ENCODE data around the gene TMEM175.

Gene TMEM175

DNA sequence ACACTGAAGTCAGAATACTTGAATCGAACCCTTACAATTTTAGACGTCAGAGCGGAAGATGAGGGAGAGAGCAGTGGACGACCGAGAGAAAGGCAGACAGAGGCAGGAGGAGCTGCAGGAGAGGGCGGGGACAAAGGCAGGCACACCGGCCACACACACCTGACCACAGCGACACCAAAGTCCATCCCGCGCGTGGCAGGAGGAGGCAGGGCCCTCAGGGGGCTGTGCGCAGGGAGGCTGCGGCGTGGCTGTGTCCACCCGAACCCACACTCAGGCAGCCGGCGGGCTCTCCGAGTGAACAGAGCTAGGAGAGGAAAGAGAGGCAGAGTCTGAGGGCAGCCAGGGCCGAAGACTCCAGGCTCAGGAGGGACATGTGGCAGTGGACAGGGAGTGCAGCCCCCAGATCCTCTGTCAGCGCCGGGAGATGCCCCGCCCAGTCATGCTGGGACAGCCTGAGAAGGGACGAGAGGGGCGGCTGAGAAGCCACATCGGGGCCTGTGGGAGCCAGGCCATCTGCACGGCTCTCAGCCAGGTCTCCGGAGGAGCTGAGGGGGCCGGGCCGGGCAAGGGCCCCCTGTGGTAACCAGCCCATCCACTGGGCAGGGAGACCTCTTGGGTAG is 20.3 kb upstream of the TMEM175 start:
- TF ChIP-seq ARNTL (CRISPR knock-in tag; IDR thresholded peaks at IDR 0.05; ENCODE audit: borderline replicate concordance, low read depth), result no peak
- no peak for TF ChIP-seq TCF4 (CRISPR knock-in tag; IDR thresholded peaks at IDR 0.05; ENCODE audit: borderline replicate concordance)
- no peak for TF ChIP-seq ESRRG (CRISPR knock-in tag; IDR thresholded peaks at IDR 0.05)
- no peak for TF ChIP-seq GLIS3 (CRISPR knock-in tag; IDR thresholded peaks at IDR 0.05)
- TF ChIP-seq CSRNP3 (CRISPR knock-in tag; IDR thresholded peaks at IDR 0.05), result no peak
- TF ChIP-seq SNAI2 (CRISPR knock-in tag; IDR thresholded peaks at IDR 0.05), result no peak
- no peak for TF ChIP-seq PATZ1 (CRISPR knock-in tag; IDR thresholded peaks at IDR 0.05; ENCODE audit: borderline replicate concordance)
- no peak for TF ChIP-seq POU6F1 (CRISPR knock-in tag; IDR thresholded peaks at IDR 0.05; ENCODE audit: borderline replicate concordance, low read depth)
- no peak for TF ChIP-seq PPARA (CRISPR knock-in tag; IDR thresholded peaks at IDR 0.05; ENCODE audit: borderline replicate concordance)
- no peak for TF ChIP-seq TOX (CRISPR knock-in tag; IDR thresholded peaks at IDR 0.05; ENCODE audit: borderline replicate concordance)
- TF ChIP-seq ZNF70 (CRISPR knock-in tag; IDR thresholded peaks at IDR 0.05), result no peak
- no peak for ATAC-seq

DNA sequence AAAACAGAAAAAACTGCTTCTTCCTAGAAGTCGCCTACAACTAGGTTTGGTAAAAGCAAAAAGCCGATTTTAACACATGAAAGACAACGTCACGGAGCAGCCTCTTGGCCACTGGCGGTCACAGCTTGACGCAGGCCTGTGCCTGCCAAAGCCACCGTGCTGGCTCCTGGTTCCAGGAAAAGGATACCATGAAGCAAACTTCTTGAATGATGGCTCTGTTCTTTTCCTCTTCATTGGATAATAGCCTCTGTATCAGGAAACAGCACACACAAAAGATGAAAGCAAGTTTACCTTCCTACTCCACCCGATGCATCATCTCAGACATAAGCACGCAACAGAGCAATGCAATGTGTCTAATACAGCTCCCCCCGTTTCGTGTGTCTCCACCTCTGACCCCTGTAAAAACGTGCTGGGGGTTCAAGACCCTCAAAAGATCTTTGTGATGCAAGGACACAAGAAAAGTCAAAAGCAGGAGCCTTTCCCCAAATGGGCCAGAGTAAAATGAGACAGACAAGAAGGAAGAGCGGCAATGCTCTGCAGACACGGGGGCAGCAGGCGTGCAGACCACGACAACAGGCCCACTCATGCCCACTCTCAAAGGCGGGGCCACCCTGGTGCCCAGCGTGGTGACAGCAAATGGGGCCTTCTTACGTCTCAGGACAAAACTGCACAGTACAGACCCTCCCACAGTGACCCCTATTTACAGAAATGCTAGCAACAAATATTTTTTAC is 19.5 kb upstream of the TMEM175 start:
- ATAC-seq, result no peak

DNA sequence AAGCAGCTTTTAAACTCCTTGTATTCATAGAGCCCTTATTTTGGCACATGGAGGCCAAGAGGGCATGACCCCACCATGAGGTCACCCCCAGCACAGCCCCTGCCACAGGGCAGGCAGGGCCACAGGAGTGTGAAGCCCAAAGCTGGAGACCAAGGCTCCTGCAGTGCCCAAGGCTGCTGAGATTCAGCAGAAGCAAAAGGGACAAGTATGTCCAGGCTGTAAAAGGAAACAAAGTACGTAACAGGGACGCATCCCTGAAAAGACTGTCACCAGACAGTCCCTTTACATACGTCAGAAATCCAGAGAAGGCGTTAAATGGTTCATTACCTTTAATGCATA is 19.0 kb upstream of the TMEM175 start:
- ATAC-seq, result no peak
- no peak for TF ChIP-seq RARB (CRISPR knock-in tag; IDR thresholded peaks at IDR 0.05)
- TF ChIP-seq ZNF8 (CRISPR knock-in tag; IDR thresholded peaks at IDR 0.05), result no peak
- TF ChIP-seq PPARA (CRISPR knock-in tag; IDR thresholded peaks at IDR 0.05; ENCODE audit: borderline replicate concordance), result no peak
- TF ChIP-seq POU6F1 (CRISPR knock-in tag; IDR thresholded peaks at IDR 0.05; ENCODE audit: borderline replicate concordance, low read depth), result no peak
- TF ChIP-seq ZFP3 (CRISPR knock-in tag; IDR thresholded peaks at IDR 0.05), result no peak
- no peak for TF ChIP-seq OSR1 (CRISPR knock-in tag; IDR thresholded peaks at IDR 0.05)
- TF ChIP-seq SNAI2 (CRISPR knock-in tag; IDR thresholded peaks at IDR 0.05), result no peak
- no peak for TF ChIP-seq TCF4 (CRISPR knock-in tag; IDR thresholded peaks at IDR 0.05; ENCODE audit: borderline replicate concordance)
- TF ChIP-seq, protein P1, sequence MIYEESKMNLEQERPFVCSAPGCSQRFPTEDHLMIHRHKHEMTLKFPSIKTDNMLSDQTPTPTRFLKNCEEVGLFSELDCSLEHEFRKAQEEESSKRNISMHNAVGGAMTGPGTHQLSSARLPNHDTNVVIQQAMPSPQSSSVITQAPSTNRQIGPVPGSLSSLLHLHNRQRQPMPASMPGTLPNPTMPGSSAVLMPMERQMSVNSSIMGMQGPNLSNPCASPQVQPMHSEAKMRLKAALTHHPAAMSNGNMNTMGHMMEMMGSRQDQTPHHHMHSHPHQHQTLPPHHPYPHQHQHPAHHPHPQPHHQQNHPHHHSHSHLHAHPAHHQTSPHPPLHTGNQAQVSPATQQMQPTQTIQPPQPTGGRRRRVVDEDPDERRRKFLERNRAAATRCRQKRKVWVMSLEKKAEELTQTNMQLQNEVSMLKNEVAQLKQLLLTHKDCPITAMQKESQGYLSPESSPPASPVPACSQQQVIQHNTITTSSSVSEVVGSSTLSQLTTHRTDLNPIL (CRISPR knock-in tag; IDR thresholded peaks at IDR 0.05; ENCODE audit: low read depth), result no peak
- no peak for TF ChIP-seq CSDC2 (CRISPR knock-in tag; IDR thresholded peaks at IDR 0.05)
- TF ChIP-seq ESRRG (CRISPR knock-in tag; IDR thresholded peaks at IDR 0.05), result no peak
- no peak for TF ChIP-seq ISL1 (CRISPR knock-in tag; IDR thresholded peaks at IDR 0.05)
- no peak for TF ChIP-seq TOX (CRISPR knock-in tag; IDR thresholded peaks at IDR 0.05; ENCODE audit: borderline replicate concordance)
- TF ChIP-seq ZNF70 (CRISPR knock-in tag; IDR thresholded peaks at IDR 0.05), result no peak
- TF ChIP-seq ZC3H10 (CRISPR knock-in tag; IDR thresholded peaks at IDR 0.05), result no peak

More for the DNA sequence above, 19.5 kb upstream of the TMEM175 start:
- TF ChIP-seq BACH2 (CRISPR knock-in tag; IDR thresholded peaks at IDR 0.05; ENCODE audit: borderline replicate concordance), result no peak
- TF ChIP-seq TOX (CRISPR knock-in tag; IDR thresholded peaks at IDR 0.05; ENCODE audit: borderline replicate concordance), result no peak

Data from SK-N-SH treated with all-trans-retinoic acid at 6 μM for 48 hours (cell line).